SIG-M5 treated with dmso at 0.1 percent for 504 hours (cell line): Measurements from ENCODE around the gene PRKG1.

Source experiments
- DNase-seq: peaks from one replicate; lab custom pipeline; 2025; ENCODE audit not compliant: unreplicated experiment; lab: John Stamatoyannopoulos, UW

The PRKG1 gene

GRCh38 chr10:52083422-52083821 is 1009.1 kb downstream of the PRKG1 start:
- DNase-seq = no peak

GRCh38 chr10:52092390-52092789 is 1018.1 kb downstream of the PRKG1 start:
- DNase-seq = no peak

- DNase-seq = no peak
Observed at GRCh38 chr10:52098130-52098529, 1023.8 kb downstream of the PRKG1 start.

GRCh38 chr10:52099026-52099600 is 1024.8 kb downstream of the PRKG1 start:
- DNase-seq = no peak

GRCh38 chr10:52100011-52100547 is 1025.8 kb downstream of the PRKG1 start:
- DNase-seq = no peak

GRCh38 chr10:52105301-52105700 is 1031.0 kb downstream of the PRKG1 start:
- no peak for DNase-seq

- no peak for DNase-seq
Observed at GRCh38 chr10:52106011-52106410, 1031.7 kb downstream of the PRKG1 start.

GRCh38 chr10:52106899-52107298 is 1032.6 kb downstream of the PRKG1 start:
- no peak for DNase-seq

GRCh38 chr10:52108236-52108635 is 1033.9 kb downstream of the PRKG1 start:
- DNase-seq = no peak

- DNase-seq = no peak
Observed at GRCh38 chr10:52110576-52110975, 1036.3 kb downstream of the PRKG1 start.

- DNase-seq = no peak
Observed at GRCh38 chr10:52111101-52111891, 1037.0 kb downstream of the PRKG1 start.

GRCh38 chr10:52115823-52116222 is 1041.5 kb downstream of the PRKG1 start:
- DNase-seq = no peak

GRCh38 chr10:52119507-52119906 is 1045.2 kb downstream of the PRKG1 start:
- DNase-seq = no peak

GRCh38 chr10:52121688-52122087 is 1047.4 kb downstream of the PRKG1 start:
- no peak for DNase-seq

- no peak for DNase-seq
Observed at GRCh38 chr10:52128056-52128683, 1053.9 kb downstream of the PRKG1 start.

- DNase-seq = no peak
Observed at GRCh38 chr10:52129410-52130178, 1055.3 kb downstream of the PRKG1 start.

- DNase-seq = no peak
Observed at GRCh38 chr10:52135101-52135500, 1060.8 kb downstream of the PRKG1 start.

- no peak for DNase-seq
Observed at GRCh38 chr10:52136921-52137320, 1062.6 kb downstream of the PRKG1 start.

- no peak for DNase-seq
Observed at GRCh38 chr10:52143338-52143737, 1069.1 kb downstream of the PRKG1 start.

GRCh38 chr10:52145636-52146035 is 1071.3 kb downstream of the PRKG1 start:
- no peak for DNase-seq

GRCh38 chr10:52146766-52147165 is 1072.5 kb downstream of the PRKG1 start:
- DNase-seq = no peak
